NCI-H2029 (cell line): ENCODE data around the gene POLR2E.

ENCODE experiments used
- DNase-seq: peaks from one replicate; lab custom pipeline; 2025; lab: John Stamatoyannopoulos, UW

The POLR2E gene

DNA sequence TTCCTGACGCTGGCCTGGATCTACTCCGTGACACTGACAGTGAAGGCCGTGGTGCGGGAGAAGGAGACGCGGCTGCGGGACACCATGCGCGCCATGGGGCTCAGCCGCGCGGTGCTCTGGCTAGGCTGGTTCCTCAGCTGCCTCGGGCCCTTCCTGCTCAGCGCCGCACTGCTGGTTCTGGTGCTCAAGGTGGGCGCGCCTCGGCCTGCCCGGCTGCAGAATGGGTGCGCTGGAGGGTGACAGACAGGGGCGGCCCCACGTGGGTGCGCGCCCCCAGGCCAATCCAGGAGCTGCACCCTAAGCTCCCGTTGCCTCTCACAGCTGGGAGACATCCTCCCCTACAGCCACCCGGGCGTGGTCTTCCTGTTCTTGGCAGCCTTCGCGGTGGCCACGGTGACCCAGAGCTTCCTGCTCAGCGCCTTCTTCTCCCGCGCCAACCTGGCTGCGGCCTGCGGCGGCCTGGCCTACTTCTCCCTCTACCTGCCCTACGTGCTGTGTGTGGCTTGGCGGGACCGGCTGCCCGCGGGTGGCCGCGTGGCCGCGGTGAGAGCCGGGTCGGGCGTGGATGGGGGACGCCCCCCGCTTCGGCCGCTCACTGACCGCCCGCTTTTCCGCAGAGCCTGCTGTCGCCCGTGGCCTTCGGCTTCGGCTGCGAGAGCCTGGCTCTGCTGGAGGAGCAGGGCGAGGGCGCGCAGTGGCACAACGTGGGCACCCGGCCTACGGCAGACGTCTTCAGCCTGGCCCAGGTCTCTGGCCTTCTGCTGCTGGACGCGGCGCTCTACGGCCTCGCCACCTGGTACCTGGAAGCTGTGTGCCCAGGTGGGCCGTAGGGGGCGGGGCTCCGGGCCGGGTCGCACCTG lies 48.1 kb downstream of the POLR2E start:
- peak; percentile 36 for DNase-seq

DNA sequence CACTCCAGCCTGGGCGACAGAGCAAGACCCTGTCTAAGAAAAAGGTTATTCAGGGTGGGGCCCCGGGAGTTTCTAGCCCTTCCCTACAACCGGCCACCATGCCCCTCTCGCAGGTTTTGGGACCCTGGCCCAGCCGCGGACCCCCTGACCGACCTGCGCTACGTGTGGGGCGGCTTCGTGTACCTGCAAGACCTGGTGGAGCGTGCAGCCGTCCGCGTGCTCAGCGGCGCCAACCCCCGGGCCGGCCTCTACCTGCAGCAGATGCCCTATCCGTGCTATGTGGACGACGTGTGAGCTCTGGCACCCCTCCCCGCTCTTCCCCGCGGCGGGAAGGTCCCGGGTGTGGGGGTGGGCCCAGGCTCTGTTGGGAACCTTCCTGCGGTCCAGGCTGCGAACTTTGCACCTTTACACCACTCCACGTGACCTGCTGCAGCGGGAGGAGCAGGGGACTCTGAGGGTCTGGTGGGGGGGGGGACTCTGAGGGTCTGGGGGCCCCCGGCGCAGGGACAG lies 49.0 kb downstream of the POLR2E start:
- no peak for DNase-seq

DNA sequence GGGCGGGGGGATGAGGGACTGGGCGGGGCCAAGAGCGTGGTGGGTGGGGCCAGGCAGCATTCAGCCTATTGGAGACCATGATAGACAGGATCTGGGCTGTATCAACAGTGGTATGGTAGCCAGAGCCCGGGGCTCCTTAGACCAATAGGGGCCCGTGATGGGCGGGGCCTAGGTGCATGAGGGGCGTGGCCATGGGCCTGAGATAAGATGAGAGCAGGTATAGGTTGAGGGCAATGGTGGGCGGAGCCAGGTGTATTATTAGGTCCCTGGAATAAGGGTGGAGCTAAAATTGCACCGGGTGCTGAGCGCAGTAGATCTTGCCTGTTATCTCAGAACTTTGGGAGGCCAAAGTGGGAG lies 50.0 kb downstream of the POLR2E start:
- DNase-seq: peak; percentile 71

DNA sequence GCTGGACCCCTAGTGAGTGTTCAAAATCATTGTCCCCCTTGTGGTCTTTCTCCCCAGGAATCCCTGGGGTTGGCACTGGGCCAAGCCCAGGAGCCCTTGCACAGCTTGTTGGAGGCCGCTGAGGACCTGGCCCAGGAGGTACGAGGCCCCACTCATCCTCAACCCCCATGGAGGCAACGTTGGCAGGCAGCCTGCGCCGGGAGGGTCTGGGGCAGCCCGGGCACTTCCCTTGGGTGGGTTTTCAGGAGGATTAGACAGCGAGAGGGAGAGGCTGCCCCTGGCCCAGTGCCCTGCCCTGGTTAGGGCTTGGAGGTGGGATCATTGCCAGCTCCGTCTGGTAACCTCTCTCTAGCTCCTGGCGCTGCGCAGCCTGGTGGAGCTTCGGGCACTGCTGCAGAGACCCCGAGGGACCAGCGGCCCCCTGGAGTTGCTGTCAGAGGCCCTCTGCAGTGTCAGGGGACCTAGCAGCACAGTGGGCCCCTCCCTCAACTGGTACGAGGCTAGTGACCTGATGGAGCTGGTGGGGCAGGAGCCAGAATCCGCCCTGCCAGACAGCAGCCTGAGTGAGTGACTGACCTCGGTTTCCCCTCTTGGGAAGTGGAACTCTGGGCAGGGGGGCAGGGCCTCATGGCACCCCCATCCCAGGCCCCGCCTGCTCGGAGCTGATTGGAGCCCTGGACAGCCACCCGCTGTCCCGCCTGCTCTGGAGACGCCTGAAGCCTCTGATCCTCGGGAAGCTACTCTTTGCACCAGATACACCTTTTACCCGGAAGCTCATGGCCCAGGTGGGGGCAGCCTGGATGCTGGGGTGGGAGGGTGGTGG lies 52.3 kb downstream of the POLR2E start:
- DNase-seq: peak; percentile 69

DNA sequence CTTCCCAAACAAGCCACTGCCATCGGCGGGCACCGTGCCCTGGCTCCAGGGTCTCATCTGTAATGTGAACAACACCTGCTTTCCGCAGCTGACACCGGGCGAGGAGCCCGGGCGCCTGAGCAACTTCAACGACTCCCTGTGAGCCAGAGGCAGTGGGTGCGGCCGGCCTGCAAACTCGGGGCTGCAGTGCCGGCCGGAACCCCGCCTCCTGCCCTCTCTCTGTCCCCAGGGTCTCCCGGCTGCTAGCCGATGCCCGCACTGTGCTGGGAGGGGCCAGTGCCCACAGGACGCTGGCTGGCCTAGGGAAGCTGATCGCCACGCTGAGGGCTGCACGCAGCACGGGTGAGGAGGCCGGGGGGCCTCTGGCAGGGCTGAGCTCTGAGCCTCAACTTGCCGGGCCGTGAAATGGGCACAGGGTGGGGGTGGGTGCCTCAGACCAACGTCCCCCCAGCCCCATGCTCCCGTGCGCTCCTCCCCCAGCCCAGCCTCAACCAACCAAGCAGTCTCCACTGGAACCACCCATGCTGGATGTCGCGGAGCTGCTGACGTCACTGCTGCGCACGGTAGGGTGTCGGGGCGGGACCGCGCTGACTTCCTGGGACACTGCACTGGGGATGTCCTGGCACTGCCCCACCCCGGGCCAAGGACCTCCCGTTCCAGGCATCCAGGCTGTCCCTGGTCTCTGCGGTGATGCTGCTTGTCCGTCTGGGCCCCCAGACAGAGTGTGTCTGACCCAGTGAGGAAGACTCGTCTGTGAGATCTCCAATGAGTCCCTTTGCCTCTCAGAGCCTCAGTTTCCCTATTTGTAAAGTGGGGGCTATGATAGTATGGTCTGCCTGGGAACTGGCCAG lies 53.1 kb downstream of the POLR2E start:
- peak; percentile 73 for DNase-seq

DNA sequence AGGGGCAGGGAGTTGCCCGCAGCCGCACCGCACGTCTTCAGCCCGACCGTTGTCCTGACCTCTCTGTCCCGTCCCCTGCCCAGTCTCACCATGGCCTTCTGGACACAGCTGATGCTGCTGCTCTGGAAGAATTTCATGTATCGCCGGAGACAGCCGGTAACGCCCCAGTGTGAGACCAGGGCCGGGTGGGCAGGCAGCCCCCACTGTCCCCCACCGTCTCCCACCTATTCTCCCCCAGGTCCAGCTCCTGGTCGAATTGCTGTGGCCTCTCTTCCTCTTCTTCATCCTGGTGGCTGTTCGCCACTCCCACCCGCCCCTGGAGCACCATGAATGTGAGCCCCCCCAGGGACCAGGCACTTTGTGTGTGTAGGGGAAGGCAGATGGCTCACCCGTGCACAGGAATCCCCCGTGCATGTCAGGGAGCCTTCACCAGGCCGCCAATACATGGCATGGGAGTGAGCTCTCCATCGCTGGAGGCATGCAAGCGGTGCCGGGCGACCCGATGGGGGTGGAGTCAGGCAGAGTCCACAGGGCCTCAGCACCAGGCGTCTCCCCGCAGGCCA lies 53.8 kb downstream of the POLR2E start:
- DNase-seq: no peak

GRCh38 chr19:1040476-1041271 lies 54.5 kb downstream of the POLR2E start:
- peak; percentile 92 for DNase-seq

DNA sequence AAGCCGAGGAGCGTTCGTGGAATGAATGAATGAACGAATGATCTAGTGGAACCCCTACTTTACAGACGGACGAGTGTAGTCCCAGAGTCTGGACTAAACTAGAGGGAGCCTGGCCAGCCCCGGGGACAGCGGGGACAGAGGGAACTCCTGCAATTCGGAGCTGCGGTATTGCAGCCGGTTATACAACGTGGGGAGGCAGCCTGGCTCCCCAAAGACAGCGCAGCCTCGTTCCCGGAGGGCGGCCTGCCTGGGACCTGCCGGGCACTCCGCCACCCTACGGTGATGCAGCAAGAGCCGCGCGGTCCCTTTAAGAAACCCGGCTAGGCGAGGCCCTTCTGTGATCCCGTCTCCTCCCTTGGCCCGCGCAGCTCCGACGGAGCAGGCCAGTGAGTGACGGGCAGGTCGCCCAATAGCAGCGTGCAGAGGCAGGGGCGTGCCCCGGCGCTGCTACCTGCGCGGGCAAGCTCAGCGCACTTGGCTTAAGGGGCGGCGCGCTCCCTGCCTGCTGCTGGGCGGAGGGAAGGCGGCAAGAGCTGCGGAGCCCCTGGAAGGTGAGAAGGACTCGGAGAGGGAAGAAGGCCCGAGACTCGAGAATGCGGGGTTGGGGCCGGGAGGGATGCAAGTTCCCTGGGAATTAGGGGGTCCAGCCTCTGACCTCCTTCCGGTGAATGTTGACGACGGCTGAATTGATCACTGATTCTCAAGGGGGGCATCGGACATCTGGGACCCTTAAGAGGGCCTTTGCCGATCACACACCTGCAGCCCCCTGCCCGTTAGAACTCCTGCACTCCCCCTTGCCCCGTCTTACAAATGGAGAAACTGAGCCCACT lies 55.3 kb downstream of the POLR2E start, which contains the start of gene ABCA7:
TSS of gene ABCA7 (plus strand) at position 462 of the 830 bp plus-strand sequence. CDS start 1,255 bp downstream, outside the sequence.
- peak; percentile 97 for DNase-seq

GRCh38 chr19:1038978-1039645 lies 56.1 kb downstream of the POLR2E start:
- no peak for DNase-seq

DNA sequence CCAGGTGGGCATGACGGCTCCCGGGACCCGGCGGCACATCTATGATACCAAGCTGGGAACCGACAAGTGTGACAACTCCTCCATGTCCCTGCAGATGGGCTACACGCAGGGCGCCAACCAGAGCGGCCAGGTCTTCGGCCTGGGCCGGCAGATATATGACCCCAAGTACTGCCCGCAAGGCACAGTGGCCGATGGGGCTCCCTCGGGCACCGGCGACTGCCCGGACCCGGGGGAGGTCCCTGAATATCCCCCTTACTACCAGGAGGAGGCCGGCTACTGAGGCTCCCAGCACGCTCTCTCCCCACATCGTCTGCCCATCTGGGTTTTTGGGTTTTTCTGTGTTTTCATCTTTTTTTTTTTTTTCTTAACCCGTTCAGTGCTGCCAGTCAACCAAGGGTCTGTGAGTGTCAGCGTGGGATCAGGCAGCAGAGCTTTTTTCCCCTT lies 57.5 kb downstream of the POLR2E start:
- no peak for DNase-seq
